HG02943 (cell line): Measurements from ENCODE around the gene MRPL36.

Experiments
- ATAC-seq: cut with Tn5 transposase; IDR thresholded peaks from one replicate; pipeline ENCODE4 v1.9.1; 2021; ENCODE audit warnings: mild to moderate bottlenecking, low read depth, moderate library complexity; ENCODE audit not compliant: unreplicated experiment

The MRPL36 gene

GRCh38 chr5:1833264-1834021 lies 33.8 kb upstream of the MRPL36 start:
- ATAC-seq, result no peak

- no peak for ATAC-seq
These were observed 33.0 kb upstream of the MRPL36 start for GRCh38 chr5:1832511-1833250.

DNA sequence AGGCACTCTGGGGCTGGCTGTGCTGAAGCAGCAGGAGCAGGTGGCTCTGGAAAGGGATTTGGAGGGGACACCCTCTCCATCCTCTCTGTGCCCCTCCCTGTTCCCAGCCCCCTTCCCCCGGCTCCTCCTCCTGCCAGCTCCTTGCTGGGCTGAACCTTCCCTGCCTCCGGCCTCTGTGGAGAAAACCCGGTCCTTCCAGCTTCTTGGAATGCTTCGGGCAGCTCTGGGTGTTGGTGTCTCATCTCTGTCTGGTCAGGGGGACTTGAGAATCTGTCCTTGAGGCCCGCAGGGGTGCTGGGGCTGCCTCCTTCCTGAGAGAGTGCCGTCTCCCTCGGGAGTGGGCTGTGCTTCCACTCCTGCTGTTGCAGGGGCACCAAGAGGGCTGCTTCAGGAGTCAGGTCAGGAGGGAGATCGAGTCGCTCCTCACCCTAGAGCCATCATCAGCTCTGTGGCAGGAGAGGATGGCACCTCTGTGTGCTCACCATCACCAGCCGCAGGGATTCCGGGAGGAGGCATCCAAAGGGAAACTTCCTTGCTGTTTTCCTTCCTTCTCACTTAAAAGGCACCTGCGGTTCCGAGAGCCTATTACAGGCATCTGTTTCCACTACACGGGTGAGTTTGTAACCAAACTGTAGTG lies 32.2 kb upstream of the MRPL36 start:
- no peak for ATAC-seq

GRCh38 chr5:1831257-1831656 lies 31.6 kb upstream of the MRPL36 start:
- no peak for ATAC-seq

- no peak for ATAC-seq
These were observed 31.1 kb upstream of the MRPL36 start for GRCh38 chr5:1830571-1831228.

DNA sequence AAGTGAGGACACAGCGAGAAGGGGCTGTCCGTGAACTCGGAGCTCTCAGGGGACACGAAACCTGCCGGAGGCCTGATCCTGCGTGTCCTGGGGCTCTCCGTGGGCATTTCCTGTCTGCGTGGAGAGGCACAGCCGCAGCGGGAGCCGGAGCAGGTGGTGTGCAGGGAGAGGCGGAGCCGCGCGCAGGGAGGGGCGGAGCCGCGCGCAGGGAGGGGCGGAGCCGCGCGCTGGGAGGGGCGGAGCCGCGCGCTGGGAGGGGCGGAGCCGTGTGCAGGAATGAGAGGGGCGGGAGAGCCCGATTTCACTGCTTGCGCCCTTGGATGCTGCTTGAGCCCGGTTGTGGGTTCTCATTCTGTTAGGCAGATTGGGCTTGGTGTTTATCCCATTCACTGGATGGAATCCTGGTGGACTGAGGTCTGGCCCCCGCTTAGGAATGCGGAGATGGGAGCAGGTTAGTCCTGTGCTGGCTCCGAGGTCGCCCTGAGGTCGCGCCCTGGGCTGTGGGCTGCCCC lies 28.3 kb upstream of the MRPL36 start:
- ATAC-seq, result no peak

DNA sequence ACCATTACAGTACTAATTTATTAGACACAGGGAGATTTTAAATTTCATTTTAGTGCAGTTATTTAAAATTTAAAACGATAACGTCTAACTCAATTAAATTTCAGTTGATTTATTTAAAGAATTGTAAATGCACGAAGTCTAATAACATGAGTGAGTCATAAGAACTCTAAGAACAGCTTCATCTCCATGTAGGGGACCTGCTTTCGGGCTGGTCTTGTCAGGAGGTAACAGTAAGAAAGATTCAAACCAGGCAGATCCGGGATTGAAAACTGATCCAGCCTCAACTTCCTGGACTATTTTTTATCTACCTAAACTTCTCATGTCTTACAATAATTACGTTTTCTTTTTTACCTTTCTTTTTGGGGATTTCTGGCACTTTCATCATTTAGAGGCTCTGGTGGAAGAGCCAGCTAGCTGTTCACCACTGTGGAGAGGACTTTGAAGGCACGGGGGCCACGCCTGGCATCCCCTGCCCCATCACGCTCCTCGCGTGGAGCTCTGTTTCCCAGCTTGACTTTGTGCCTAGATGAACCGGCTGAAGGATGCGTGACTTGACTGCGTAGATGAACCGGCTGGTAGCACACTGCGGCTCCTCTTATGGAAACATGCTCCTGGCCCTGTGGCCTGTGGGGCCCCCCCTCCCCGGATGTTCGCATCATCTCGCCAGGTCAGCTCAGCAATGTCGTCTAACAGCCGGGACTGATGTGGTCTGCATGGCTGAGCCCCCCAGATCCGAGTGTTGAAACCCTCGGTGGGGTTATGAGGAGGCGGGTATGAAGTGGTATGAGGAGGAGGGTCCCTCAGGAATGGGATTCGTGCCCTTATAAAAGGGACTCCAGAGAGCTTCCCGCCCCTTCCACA lies 27.6 kb upstream of the MRPL36 start:
- ATAC-seq, result no peak

DNA sequence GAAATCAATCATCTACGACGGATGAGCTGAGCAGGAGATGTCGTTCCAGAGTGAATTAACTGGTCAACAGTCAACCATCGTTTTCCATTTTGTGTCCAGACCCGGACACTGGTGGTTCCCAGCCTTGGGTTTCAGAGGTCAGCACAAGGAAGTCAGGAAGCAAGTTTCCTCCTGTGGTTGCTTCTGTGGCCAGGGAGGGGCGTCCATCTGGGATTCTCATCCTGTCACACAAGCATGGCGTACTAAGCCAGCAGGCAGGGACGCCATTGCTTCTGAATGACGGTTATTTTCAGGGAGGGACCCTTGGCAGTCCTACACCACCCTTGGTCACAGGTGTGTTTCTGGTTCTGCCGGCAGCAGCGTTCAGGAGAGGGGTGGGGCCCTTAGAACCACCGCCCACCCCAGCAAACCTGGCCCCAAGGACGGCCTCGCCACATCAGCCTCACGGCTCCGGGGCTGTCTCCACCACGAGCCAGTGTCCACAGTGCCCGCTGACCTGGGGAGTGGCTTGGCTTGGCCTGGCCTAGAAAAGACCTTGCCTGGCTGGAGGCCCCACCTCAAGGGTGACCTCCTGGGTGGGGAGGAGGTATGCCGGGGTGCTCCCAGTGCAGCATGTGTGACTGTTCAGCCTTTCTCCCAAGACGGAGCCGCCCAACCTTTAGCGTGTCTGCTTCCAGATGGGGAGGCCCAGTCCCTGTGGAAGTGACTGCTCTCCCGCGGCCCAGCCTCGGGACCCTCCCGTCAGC lies 26.8 kb upstream of the MRPL36 start:
- no peak for ATAC-seq

- ATAC-seq, result no peak
These were observed 25.5 kb upstream of the MRPL36 start for GRCh38 chr5:1824903-1825841.

DNA sequence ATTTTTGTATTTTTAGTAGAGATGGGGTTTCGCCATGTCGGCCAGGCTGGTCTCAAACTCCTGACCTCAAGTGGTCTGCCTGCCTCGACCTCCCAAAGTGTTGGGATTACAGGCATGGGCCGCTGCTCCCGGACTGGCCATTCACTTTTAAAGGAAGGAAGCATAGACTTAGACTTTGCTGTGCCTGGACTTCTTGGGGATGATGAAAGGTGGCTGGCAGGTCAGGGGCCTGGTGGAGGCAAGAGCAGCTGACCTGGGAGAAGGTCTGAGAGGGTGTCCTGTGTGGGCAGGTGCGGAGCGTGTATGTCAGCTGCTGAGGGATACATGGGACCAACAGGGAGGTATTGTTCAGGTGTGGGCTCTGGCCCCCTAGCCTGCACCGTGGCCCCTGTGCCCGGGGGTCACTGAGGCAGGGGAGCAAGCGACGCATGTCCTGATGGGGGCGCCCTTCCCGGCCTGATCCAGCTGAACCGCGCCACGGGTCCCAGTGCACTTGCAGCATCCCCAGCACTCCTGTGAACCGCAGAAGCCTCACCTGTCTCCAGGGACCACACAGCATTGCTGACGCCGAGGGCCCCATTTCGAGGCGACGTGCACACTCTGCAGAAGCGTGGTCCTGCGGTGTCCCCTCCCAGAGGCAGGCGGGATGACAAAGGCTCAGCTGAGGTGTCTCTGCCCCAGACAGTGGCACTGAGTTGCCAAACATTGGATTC lies 24.6 kb upstream of the MRPL36 start:
- ATAC-seq, result no peak

DNA sequence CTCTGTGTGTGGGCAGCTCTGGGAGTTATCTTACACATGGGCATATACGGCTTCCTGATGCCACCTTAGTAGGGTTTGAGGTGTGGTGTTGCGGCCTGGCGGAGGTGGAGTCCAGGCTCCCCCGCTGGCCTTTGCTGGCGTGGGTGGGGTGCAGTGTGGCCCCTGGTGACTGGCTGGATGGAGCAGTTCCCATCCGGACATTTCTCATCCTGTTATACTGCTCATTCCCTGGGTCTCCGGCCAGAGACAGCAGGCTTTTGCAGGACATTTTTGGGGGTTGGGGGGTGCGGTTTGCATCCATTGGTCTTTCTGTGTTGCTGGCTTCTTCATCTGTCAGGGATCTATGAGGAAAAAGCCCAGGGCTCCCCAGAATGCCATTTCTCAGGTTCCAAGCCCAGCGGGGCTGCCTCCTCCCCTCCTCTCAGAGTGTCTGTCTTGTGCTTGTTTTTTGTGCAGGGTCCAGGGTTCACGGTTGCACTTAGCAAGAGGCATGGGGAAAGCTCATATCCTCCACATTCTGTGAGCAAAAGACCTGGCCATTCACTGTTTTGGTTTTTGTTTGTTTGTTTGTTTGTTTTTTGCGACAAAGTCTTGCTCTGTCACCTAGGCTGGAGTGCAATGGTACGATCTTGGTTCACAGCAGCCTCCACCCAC lies 23.9 kb upstream of the MRPL36 start:
- no peak for ATAC-seq

DNA sequence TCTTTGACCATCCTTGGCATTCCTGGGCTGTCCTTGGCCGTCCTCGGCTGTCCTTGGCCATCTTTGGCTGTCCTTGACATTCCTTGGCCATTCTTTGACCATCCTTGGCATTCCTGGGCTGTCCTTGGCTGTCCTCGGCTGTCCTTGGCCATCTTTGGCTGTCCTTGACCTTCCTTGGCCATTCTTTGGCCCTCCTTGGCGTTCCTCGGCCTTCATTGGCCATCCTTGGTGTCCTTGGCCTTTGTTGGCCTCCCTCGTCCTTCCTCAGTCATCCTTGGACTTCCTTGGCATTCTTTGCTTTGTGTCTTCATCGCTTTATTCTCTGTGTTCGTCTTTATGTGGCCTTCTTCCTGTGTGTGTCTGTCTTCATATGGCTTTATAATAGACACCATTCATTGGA lies 22.2 kb upstream of the MRPL36 start:
- ATAC-seq, result no peak

GRCh38 chr5:1820926-1821325 lies 21.3 kb upstream of the MRPL36 start:
- ATAC-seq, result no peak

DNA sequence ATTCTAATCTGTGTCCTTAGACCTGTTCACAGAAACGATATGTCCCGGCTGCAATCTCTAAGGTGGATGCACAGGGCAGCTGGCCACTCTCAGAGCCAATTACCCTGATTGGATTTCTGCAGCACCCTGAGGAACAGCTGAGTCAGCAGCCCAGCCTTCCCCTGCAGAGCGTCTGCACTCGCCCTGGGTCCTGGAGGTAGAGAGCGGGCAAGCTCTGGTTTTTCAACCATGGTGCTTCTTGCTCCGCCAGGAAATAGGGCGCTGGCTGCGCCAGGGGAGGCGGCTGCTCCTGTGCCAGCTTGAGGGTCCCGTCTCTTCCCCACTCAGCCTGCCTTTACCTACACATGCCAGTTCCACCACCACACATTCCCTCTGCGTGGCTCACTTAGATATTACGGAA lies 20.7 kb upstream of the MRPL36 start:
- no peak for ATAC-seq

GRCh38 chr5:1819458-1819857 lies 19.8 kb upstream of the MRPL36 start:
- no peak for ATAC-seq

GRCh38 chr5:1818784-1819183 lies 19.1 kb upstream of the MRPL36 start:
- ATAC-seq, result no peak
